H1 (cell line): Measurements from ENCODE around the gene DIABLO. TPM values are rescaled to one million over a fixed set of nuclear protein-coding genes. Genes with fewer than 3 reads are reported as not detected.

Experiments used
- HDAC2 ChIP-seq, 2 experiments: fragments of 300-600 bp in 1 of 2; sonication (generic) in 1 of 2; IDR thresholded peaks; 2 replicates each; pipeline ENCODE4 v1.6.1; 2011 to 2012; ENCODE audit warnings: low read depth in 2 of 2, low read length in 2 of 2, mild to moderate bottlenecking in 2 of 2, moderate library complexity in 2 of 2, borderline replicate concordance in 1 of 2, inconsistent platforms in 1 of 2
- polyA plus RNA-seq, 7 experiments: library from polyadenylated mRNA; depleted of rRNA in 3 of 7; stranded (reverse) in 5 of 7; unstranded in 2 of 7; fragments of >200 nt in 5 of 7; fragments of 200-250 nt in 2 of 7; gene quantifications; 1 replicate in 5 of 7; 2 replicates in 1 of 7; 4 replicates in 1 of 7; pipeline versions ENCODE4 v1.2.1 to v1.2.3, GENCODE V29; 2011 to 2013; ENCODE audit warnings: missing spikeins in 2 of 7, mixed read lengths in 2 of 7
- total RNA-seq: library from RNA; stranded (reverse); fragmentation: NEBNext Ultra II Directional; extraction: Animal tissue kit (Norgen Biotek cat#: 25700); gene quantifications from 2 replicates; pipeline ENCODE4 v1.2.1, GENCODE V29; 2021

The DIABLO gene
- total and polyA plus RNA-seq, 2 of the 8 experiments (the other 6 are each of a cell fraction or from before 2014, with no cell fraction given), result 65.2 to 68.3 TPM

DNA sequence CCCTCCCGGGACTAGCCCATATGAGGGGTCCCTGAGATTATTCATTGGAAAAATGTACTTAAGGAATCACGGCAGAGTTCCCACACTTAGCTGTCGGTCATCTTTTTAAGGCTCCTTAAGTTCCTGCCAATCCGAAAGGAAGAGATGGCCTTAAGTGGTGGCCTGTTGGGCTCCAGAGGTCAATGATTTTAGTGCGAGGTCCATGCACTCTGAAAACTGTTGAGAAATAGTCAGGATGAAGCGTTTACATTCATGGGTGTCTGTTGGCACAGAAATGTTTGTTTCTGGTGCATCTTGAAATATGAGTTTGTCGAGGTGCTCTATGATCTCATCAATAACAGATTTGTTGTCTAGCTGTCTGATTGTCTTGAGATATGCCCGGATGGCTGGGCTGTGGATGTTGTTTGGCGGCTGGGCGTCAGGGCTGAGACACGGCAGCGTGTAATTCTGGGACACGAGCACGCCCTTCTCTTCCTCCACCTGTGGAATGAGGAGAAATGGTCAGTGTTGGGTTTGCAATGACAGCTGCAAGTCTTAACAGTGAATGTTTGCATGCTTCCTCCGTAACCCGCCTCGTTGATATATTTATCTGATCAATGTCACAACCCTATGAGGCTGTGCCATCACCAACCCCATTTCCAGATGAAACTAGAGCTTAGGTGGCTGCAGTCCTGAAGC lies 53.5 kb downstream of the DIABLO start (continued):
- TF ChIP-seq HDAC2 (IDR thresholded peaks at IDR 0.05; ENCODE audit: borderline replicate concordance in 1 of 2, low read depth in 2 of 2, low read length in 2 of 2), result no peak
